HG03378 (cell line): ENCODE results near the gene MPO.

Experiments
- ATAC-seq: cut with Tn5 transposase; IDR thresholded peaks from one replicate; pipeline ENCODE4 v1.9.1; 2021; ENCODE audit warnings: mild to moderate bottlenecking, moderate library complexity; ENCODE audit not compliant: unreplicated experiment

The MPO gene

GRCh38 chr17:58279736-58280479, 827 bp downstream of the MPO start:
- no peak for ATAC-seq

- ATAC-seq: no peak
Observed at GRCh38 chr17:58279016-58279711, 1.6 kb downstream of the MPO start.

GRCh38 chr17:58278661-58279015, 2.1 kb downstream of the MPO start:
- ATAC-seq: no peak

- no peak for ATAC-seq
Observed at GRCh38 chr17:58277802-58278595, 2.7 kb downstream of the MPO start.

- ATAC-seq: no peak
Observed at GRCh38 chr17:58277107-58277801, 3.5 kb downstream of the MPO start.

- no peak for ATAC-seq
Observed at GRCh38 chr17:58276423-58276822, 4.3 kb downstream of the MPO start.

GRCh38 chr17:58275417-58275816, 5.3 kb downstream of the MPO start:
- ATAC-seq: no peak

GRCh38 chr17:58273453-58274104, 7.2 kb downstream of the MPO start:
- no peak for ATAC-seq

- ATAC-seq: no peak
Observed at GRCh38 chr17:58272367-58273280, 8.1 kb downstream of the MPO start.

GRCh38 chr17:58271216-58271931, 9.4 kb downstream of the MPO start:
- no peak for ATAC-seq

- no peak for ATAC-seq
Observed at GRCh38 chr17:58270476-58271215, 10.1 kb downstream of the MPO start.

GRCh38 chr17:58269557-58270291, 11.0 kb downstream of the MPO start:
- no peak for ATAC-seq

- no peak for ATAC-seq
Observed at GRCh38 chr17:58268774-58269556, 11.8 kb downstream of the MPO start.

GRCh38 chr17:58268326-58268725, 12.4 kb downstream of the MPO start:
- ATAC-seq: no peak

GRCh38 chr17:58267347-58268324, 13.1 kb downstream of the MPO start:
- no peak for ATAC-seq
